WI38 (cell line): ENCODE measurements around the gene DHX32.

ENCODE experiments used
- H3K4me3 ChIP-seq: 2 replicates; pipeline ENCODE4 v1.5.1; 2011; ENCODE audit warnings: low read depth, mild to moderate bottlenecking, control low read depth, low read length
- CTCF ChIP-seq: IDR thresholded peaks from 2 replicates; pipeline ENCODE4 v1.5.1; 2012; ENCODE audit warnings: low read depth, mild to moderate bottlenecking, control low read depth, low read length

The DHX32 gene

GRCh38 chr10:125850766-125851731, 30.0 kb downstream of the DHX32 start:
- H3K4me3 ChIP-seq: no peak overlapping the region
- TF ChIP-seq CTCF: no peak

GRCh38 chr10:125849448-125849847, 31.6 kb downstream of the DHX32 start:
- TF ChIP-seq CTCF: no peak

GRCh38 chr10:125848857-125849256, 32.2 kb downstream of the DHX32 start:
- no peak for TF ChIP-seq CTCF
- no peak overlapping the region for H3K4me3 ChIP-seq

More at GRCh38 chr10:125849448-125849847, 31.6 kb downstream of the DHX32 start:
- no peak overlapping the region for H3K4me3 ChIP-seq

- H3K4me3 ChIP-seq: no peak overlapping the region
- no peak for TF ChIP-seq CTCF
These were observed 32.7 kb downstream of the DHX32 start for GRCh38 chr10:125848371-125848770.

- H3K4me3 ChIP-seq: no peak overlapping the region
- no peak for TF ChIP-seq CTCF
These were observed 34.2 kb downstream of the DHX32 start for GRCh38 chr10:125846894-125847293.

GRCh38 chr10:125845617-125846016, 35.5 kb downstream of the DHX32 start:
- no peak for TF ChIP-seq CTCF
- H3K4me3 ChIP-seq: no peak overlapping the region

GRCh38 chr10:125844751-125845221, 36.3 kb downstream of the DHX32 start:
- no peak for TF ChIP-seq CTCF
- H3K4me3 ChIP-seq: no peak overlapping the region
